SH-SY5Y (cell line): Measurements from ENCODE around the gene CCN5.

Experiments used
- GATA2 ChIP-seq: IDR thresholded peaks from 2 replicates; pipeline ENCODE4 v1.6.1; 2011; ENCODE audit warnings: mild to moderate bottlenecking, low read depth, low read length
- GATA3 ChIP-seq: IDR thresholded peaks from 2 replicates; pipeline ENCODE4 v1.6.1; 2011; ENCODE audit warnings: low read depth, mild to moderate bottlenecking, low read length, moderate library complexity

The CCN5 gene

GRCh38 chr20:44747166-44748004 is 32.2 kb downstream of the CCN5 start:
- TF ChIP-seq GATA3 (no peak), GATA2 (0 out of 2 replicates have a peak, but pooled peaks have one; percentile 29)

GRCh38 chr20:44748005-44748370 is 32.8 kb downstream of the CCN5 start:
- TF ChIP-seq GATA2 (no peak), GATA3 (no peak)

DNA sequence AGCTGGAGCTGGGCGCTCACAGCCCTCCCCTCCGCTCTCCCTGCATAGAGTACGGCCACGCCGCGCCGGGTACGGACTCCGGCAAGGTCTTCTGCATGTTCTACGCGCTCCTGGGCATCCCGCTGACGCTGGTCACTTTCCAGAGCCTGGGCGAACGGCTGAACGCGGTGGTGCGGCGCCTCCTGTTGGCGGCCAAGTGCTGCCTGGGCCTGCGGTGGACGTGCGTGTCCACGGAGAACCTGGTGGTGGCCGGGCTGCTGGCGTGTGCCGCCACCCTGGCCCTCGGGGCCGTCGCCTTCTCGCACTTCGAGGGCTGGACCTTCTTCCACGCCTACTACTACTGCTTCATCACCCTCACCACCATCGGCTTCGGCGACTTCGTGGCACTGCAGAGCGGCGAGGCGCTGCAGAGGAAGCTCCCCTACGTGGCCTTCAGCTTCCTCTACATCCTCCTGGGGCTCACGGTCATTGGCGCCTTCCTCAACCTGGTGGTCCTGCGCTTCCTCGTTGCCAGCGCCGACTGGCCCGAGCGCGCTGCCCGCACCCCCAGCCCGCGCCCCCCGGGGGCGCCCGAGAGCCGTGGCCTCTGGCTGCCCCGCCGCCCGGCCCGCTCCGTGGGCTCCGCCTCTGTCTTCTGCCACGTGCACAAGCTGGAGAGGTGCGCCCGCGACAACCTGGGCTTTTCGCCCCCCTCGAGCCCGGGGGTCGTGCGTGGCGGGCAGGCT is 35.1 kb downstream of the CCN5 start:
- TF ChIP-seq GATA2, result no peak
- no peak for TF ChIP-seq GATA3

GRCh38 chr20:44752099-44752931 is 37.1 kb downstream of the CCN5 start:
- TF ChIP-seq GATA2 (no peak), GATA3 (no peak)

GRCh38 chr20:44754554-44754953 is 39.4 kb downstream of the CCN5 start:
- TF ChIP-seq GATA3 (no peak), GATA2 (no peak)

GRCh38 chr20:44756011-44756688 is 41.0 kb downstream of the CCN5 start:
- no peak for TF ChIP-seq GATA3

DNA sequence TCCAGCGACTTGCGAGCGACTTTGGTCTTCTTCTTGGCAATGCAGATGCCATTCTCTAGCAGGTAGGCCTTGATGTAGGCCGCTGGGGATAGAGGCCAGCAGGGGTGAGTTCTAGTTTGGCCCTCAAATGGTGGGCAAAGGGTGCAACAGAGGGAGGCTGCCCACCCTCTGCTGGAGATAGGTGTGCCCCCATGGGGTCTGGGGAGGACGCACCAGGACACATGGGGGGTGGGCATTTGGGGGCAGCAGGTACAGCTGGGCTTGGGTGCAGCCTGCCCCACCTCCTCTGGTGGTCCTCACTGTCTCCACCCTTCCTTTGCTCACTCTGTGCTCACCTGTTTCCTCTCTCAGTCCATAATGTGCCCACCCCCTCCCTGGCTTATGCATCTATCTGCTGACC is 41.8 kb downstream of the CCN5 start:
- TF ChIP-seq GATA2, result no peak
- no peak for TF ChIP-seq GATA3

- TF ChIP-seq GATA3 (no peak), GATA2 (no peak)
Measured at GRCh38 chr20:44758247-44759101, 43.3 kb downstream of the CCN5 start.

- TF ChIP-seq GATA3 (no peak), GATA2 (no peak)
Measured at GRCh38 chr20:44759595-44759994, 44.4 kb downstream of the CCN5 start.

DNA sequence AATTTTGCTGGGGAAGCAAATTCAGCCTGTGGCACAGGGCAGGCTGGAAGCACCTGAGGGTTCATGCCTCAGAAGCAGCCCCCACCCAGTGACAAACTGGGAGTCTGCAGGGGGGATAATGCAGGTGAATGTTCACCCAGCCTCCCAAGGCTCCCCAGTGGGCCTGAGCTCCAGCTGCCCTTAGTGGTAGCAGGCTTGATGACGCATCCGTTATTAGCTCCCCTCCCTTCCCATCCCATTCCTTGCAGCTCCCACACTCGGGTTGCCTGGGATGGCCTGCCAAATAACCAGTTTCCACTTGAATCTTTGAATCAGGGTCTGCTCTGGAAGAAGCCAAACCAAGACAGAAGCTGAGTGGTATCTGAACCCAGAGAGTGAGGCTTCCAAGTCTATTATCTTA is 46.3 kb downstream of the CCN5 start:
- TF ChIP-seq GATA2, result no peak
- no peak for TF ChIP-seq GATA3

DNA sequence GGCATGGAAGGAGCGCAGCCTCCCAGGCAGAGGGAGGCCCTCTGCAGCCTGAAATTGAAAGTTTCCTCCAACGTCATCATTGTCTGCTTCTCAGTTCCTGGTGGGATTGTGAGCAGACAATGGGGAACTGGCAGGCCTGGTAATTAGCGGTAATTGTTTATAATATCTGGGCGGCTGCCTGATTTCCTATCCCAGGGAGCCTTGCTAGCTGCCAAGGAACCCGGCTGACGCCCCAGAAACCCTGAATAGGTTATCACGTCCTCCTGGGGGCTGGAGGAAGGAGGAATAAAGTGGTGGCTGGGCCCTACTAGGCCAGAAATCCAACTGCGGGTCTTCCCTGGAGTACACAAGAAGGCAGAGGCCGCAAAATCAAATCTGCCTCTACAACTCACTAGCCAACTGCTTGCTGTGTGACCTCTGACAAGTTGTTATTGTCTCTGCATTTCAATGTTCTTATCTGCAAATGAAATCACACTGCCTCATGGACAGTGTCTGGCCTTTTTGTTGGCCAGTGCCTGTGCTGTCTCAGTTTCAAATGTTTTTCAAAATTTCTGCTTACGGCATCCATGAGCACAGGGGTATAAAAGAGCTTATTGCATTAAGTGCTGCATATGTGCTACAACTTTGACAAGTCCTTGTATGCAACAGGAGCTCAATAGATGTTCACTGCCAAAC is 47.4 kb downstream of the CCN5 start:
- TF ChIP-seq GATA3 (peak; percentile 78; the same call in 1 of the 2 replicates), GATA2 (peak; percentile 95)

GRCh38 chr20:44765091-44765490 is 49.9 kb downstream of the CCN5 start:
- TF ChIP-seq GATA3, result no peak
- TF ChIP-seq GATA2, result no peak

DNA sequence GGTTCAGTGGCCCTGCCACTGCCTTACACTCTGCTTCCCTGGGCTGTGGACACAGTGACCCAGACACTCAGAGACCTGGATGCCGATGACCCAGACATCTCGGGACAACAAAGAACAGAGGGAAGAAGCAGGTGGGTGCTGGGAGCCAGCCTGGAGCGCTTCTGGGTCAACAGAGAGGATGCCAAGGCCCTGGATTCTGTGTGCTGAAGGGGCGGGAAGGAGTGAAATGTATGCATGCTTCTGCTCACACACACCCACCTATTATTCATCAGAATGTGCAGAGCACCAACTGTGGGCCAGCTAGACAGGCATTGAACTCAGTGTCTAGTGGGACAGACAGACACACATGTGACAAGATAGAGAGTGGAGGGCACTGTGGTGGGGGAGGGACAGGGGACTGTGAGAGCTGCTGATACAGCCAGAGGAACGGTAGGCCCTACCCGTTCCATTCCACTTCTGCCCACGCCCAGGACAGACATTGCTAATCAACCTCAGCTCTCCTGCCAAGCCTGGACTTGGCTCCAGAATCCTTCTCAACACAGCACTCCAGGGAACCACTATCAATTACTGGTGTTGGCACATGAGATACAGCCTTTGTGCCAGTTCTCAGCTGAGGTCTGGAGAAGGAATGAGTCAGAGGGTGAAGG is 50.7 kb downstream of the CCN5 start:
- TF ChIP-seq GATA3 (no peak), GATA2 (no peak)
